ENCODE results near the gene KCTD2. TPM values are rescaled to one million over a fixed set of nuclear protein-coding genes. Genes with fewer than 3 reads are reported as not detected.

KCTD2 gene
- total RNA-seq, 1 donor: 20.2 TPM

DNA sequence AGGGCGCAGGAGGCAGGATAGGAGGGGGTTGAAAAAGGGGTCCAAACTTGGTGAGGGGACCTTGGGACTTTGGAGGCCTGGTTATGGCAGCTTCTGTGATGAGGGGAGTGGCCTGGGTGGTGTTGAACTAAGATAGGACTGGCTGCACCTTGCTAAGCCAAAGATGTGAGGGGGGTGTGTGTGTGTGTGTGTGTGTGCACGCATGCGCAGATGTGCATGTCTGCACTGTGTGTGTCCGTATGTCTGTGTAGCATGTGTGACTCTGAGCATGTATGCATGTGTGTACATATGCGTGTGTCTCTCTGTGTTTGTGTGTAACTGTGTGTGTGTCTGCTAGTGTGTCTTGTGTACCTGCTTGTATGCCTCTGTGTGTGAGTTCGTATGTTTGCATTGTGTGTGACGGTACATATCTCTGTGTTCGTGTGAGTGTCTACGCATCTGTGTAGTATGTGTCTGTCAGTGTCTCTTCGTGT is 44.9 kb downstream of the KCTD2 start:
- no peak overlapping the region for H3K4me3 ChIP-seq (ENCODE audit: low read depth, low read length)
- TF ChIP-seq, protein P1, sequence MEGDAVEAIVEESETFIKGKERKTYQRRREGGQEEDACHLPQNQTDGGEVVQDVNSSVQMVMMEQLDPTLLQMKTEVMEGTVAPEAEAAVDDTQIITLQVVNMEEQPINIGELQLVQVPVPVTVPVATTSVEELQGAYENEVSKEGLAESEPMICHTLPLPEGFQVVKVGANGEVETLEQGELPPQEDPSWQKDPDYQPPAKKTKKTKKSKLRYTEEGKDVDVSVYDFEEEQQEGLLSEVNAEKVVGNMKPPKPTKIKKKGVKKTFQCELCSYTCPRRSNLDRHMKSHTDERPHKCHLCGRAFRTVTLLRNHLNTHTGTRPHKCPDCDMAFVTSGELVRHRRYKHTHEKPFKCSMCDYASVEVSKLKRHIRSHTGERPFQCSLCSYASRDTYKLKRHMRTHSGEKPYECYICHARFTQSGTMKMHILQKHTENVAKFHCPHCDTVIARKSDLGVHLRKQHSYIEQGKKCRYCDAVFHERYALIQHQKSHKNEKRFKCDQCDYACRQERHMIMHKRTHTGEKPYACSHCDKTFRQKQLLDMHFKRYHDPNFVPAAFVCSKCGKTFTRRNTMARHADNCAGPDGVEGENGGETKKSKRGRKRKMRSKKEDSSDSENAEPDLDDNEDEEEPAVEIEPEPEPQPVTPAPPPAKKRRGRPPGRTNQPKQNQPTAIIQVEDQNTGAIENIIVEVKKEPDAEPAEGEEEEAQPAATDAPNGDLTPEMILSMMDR (IDR thresholded peaks at IDR 0.05; ENCODE audit: insufficient read depth, low read length): no peak
- no peak for DNase-seq (ENCODE audit: low read depth)

DNA sequence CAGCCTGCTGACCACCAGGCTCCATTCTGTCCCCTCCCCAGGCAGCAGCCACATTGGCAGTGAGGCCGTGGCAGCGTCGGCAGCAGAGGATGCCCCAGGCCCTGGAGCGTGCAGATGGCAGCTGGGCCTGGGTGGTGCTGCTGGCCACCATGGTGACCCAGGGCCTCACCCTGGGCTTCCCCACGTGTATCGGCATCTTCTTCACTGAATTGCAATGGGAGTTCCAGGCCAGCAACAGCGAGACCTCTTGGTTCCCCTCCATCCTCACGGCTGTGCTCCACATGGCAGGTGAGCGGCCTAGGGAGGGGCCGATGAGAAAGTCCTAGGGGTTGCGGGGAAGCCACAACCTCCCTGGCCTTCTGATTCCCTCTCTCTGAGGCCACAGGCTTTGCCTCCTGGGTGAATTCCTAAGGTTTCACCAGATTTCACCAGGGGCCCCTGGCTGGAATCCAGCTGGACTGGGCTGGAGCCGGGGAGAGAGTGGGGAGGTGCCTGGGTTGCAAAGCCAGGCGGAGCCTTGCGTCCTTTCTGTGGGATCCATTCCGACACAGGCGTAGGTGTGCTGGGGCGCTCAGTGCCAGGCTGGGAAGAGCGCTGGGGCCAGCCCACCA is 46.6 kb downstream of the KCTD2 start:
- DNase-seq (ENCODE audit: low read depth): no peak
- TF ChIP-seq, protein P1 (IDR thresholded peaks at IDR 0.05; ENCODE audit: insufficient read depth, low read length): no peak
- no peak overlapping the region for H3K4me3 ChIP-seq (ENCODE audit: low read depth, low read length)

DNA sequence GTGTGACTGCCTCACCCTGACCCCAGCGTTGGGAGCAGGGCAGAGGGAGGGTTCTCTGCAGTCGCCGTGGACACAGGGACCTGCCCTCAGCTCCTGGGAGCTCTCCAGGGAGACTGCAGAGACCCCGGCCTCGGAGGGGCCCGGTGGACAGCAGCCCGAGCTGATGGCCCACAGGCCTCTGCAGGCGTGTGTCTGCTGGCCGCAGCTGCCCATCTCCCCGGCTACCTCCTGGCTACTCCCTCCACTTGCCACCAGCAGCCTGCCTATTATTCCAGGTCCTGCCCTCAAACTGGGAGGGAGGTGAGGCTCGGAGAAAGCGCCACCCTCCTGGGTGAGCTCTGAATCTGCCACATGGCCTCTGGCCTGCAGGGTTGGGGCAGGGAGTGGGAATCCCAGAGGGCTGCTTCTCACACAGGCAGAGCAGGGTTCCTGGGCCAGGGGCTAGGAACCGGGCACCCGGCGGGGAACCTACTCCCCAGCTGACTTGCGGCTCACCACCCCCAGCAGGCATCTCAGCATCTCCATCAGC is 47.9 kb downstream of the KCTD2 start:
- no peak for DNase-seq (ENCODE audit: low read depth)
- no peak overlapping the region for H3K4me3 ChIP-seq (ENCODE audit: low read depth, low read length)
- TF ChIP-seq, protein P1 (IDR thresholded peaks at IDR 0.05; ENCODE audit: insufficient read depth, low read length): no peak

DNA sequence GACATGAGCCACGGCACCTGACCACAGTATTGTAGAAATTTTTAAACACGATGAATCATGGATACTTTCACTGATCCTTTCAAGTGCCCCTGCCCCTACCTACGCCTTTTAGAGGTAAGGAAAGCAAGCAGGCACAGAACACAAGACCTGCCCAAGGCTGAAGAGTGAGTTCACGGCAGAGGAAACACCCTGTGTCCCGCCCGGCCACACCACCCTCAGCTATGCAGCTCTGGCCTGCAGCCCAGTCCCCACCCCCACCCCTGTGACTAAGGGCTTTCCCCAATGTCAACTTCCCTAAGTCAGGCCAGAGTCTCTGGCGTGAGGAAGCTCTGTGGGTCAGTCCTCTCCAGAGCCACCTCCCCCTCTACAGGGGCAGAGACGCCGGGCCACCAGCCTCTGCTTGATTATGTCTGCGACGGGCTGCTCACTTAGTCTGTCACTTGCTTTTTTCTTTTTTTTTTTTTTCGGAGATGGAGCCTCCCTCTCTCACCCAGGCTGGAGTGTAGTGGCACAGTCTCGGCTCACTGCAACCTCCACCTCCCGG is 49.1 kb downstream of the KCTD2 start:
- DNase-seq (ENCODE audit: low read depth): peak; percentile 59
- TF ChIP-seq, protein P1 (IDR thresholded peaks at IDR 0.05; ENCODE audit: insufficient read depth, low read length): no peak
- no peak overlapping the region for H3K4me3 ChIP-seq (ENCODE audit: low read depth, low read length)

DNA sequence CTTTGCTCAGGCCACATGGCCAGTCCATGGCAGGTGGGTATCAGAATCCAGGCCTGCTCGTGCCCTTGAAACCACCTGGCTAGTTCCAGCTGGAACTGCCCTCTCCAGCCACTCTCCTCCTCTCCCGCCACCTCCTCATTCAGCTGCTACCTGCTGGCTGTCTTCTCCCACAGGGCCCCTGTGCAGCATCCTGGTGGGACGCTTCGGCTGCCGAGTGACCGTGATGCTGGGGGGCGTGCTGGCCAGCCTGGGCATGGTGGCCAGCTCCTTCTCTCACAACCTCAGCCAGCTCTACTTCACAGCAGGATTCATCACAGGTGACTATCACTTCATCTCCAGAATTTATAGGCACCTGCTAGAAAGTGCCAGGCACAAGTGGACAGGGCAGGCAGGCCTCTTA is 50.8 kb downstream of the KCTD2 start:
- DNase-seq (ENCODE audit: low read depth): no peak
- TF ChIP-seq, protein P1 (IDR thresholded peaks at IDR 0.05; ENCODE audit: insufficient read depth, low read length): no peak
- no peak overlapping the region for H3K4me3 ChIP-seq (ENCODE audit: low read depth, low read length)

DNA sequence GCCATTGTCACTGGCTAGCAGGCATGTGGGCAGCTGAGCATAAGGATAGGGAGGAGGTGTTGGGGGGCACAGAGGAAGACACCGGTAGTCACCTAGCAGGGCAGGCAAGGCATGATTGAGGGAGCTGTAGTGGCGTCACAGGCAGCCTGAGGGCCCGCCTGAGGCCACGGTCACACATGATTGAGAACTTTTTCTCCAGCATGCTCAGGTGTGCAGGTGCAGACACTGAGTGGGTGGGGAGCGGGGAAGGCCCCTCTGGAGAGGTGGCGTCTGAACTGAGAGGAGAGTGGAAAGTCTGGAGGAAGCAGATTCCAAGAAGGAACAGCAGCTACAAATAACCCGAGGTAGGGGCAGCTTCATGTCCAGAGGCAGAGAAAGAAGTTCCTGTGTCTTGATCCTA is 51.8 kb downstream of the KCTD2 start:
- no peak for DNase-seq (ENCODE audit: low read depth)
- no peak overlapping the region for H3K4me3 ChIP-seq (ENCODE audit: low read depth, low read length)
- TF ChIP-seq, protein P1 (IDR thresholded peaks at IDR 0.05; ENCODE audit: insufficient read depth, low read length): no peak
